Stimulated activated CD8-positive, alpha-beta memory T cell treated with anti-CD3 and anti-CD28 coated beads, Interleukin-2, amount 100 ng/mL, for 1 hour (primary cell): ENCODE results near the gene DVL3.
"Not testable (repeated sequence)": the region's sequence is repeated elsewhere in the genome, so short reads cannot be mapped to it uniquely, and the experiment has no call there.

Source experiments
- DNase-seq, 2 donors: peaks; one replicate each; pipeline ENCODE4 v3.0.0-alpha.2; 2020; ENCODE audit warnings: low read depth in 2 of 2

The DVL3 gene

DNA sequence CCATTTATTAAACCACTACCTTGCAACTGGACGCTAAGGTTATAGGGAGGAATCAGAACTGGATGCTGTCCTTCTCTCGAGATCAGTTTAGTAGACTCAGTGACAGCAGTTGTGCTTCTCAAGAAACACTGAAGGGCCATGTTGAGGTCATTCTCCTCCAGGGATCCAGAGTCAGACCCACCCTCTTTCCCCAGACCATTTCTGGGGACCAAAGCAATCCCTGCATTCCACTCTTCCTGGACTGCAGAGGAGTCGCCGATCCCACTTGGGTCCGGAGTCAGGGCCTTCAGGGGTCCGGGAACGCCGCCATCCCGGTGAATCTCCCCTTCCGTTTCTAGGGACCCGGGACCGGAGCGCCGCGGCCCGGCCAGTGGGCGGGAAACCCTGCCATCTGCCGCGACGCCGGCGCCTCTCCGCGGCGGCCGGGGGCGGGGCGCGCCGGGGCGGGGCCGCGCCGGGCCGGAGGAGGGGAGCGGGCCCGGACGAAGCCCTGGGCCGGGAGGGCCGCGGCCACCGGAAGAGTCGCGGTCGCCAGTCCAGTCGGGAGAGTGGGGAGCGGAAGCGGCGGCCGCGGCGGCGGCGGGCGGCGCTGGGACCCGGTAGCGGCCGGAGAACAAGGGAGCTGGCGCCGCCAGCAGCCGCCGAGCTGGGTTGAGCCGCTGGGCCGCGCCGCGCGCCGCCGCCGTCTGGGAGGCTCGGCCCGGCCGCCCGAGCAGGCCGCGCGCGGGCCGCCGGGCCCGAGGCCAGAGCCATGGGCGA is at the start of gene DVL3:
DVL3 (plus strand) TSS at position 493 of the 759 bp plus-strand sequence; CDS start at position 752, 259 bp downstream.
- DNase-seq = no peak

- DNase-seq = no peak
Measured at GRCh38 chr3:184110316-184110725, 44.9 kb upstream of the DVL3 start.

DNA sequence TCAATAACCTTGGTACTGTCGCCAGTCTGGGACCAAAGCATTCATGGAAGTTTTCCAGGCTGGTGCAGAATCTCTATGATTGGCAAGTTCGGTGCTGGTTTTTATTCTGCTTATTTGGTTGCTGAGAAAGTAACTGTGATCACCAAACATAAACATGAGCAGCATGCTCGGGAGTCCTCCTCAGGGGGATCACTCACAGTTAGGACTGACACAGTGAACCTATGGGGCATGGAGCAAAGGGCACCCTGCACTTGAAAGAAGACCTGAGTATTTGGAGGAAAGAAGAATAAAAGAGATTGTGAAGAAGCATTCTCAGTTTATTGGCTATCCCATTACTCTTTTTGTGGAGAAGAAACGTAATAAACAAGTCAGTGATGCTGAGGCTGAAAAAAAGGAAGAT is 39.2 kb upstream of the DVL3 start:
- no peak for DNase-seq

- no peak for DNase-seq
Measured at GRCh38 chr3:184117636-184118035, 37.5 kb upstream of the DVL3 start.

DNA sequence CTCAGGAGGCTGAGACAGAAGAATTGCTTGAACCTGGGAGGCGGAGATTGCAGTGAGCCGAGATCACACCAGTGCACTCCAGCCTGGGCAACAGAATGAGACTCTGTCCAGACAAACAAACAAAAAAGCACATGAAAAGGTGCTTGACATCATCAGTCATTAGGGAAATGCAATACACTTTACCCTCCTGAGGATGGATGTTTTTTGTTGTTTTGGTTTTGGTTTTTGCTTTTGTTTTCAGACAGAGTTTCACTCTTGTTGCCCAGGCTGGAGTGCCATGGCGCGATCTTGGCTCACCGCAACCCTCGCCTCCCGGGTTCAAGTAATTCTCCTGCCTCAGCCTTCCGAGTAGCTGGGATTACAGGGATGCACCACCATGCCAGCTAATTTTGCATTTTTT is 34.1 kb upstream of the DVL3 start:
- DNase-seq = not testable (repeated sequence)

DNA sequence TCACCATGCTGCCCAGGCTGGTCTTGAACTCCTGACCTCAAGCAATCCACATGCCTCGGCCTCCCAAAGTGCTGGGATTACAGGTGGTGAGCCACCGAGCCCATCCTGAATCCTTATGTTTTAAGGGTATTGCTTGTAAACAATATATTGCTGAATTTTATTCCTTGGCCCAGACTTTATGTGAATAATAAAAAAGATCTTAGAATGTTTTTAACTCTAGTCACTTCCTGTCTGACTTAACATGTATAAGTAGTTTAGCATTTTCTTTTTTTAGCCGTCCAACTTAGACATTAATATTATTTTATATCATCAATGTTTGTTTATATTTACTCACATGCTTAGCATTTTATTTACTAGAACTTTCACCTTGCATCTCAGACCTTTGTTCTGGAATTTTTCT is 29.2 kb upstream of the DVL3 start:
- no peak for DNase-seq

- no peak for DNase-seq
Measured at GRCh38 chr3:184129012-184129411, 26.2 kb upstream of the DVL3 start.

DNA sequence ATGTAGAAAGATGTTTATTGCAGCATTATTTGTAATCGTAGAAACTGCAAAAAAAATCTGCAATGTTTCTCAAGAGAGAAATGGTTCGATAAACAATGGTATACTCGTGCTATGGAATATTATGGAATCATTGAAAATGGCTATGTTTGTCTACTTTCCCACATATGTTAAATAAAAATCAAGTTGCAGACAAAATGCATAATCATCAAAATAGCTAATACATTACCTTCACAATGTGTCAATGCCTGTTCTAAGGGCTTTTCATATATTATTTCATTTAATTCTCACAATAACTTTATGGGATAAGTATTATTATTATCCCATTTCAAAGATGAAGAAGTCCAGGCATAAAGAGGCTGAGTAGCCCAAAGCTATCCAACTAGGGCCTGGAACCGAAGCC is 22.2 kb upstream of the DVL3 start:
- DNase-seq = no peak

GRCh38 chr3:184133840-184134745 is 21.1 kb upstream of the DVL3 start:
- DNase-seq = peak in 1 of 2 donors; percentile 10

DNA sequence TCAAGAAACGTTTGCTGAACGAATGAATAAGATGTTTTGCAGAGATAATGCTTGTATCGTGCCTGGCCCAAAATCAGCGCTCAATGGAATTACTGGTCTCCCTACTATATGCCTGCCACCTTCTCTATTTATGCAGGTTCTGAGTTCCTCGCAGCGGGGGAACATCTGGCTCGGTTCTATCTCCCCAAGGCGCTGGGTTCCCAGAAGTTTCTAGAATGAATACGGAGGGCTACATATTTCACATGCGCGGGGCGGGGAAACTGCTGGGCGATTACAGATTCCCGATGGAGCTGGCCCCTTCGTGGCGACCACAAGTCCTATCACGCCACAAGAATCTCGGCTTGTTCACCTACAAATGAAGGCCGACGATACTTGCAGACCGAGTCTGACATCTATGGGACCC is 20.4 kb upstream of the DVL3 start:
- DNase-seq = no peak

DNA sequence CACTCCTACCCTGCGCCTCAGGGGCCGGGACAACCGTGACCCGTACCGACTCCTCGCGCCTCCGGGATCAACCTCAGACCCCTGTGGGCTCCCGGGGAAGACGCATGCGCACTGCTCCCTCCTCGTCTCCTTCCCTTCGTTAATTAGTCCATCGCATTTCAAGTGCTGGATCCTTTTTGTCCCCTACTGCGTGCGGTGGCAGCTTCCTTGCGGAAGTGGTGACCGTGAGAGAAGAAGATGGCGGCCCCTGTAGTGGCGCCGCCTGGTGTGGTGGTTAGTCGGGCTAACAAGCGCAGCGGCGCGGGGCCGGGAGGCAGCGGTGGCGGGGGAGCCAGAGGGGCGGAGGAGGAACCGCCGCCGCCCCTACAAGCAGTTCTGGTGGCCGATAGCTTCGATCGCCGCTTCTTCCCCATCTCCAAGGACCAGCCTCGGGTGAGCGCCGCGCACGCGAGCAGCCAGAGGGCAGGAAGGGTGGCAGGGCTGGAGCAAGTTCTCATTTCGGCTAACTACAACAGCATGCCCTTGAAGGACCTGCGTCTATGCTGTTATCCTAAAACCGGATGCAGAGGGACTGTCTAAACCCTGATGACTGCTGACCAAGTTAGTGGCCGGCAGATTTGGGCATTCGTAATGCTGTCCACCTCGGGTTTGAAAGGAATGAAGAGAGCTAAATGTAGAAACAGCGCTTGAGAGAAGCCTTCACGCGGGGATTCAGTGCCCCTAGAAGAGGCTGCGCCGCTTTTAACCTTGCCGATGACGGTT is 19.8 kb upstream of the DVL3 start, which contains the start of gene EIF2B5:
EIF2B5 (plus strand) TSS at position 210 of the 762 bp plus-strand sequence; CDS start at position 238, 28 bp downstream.
- DNase-seq = peak; percentile 69 to 70

DNA sequence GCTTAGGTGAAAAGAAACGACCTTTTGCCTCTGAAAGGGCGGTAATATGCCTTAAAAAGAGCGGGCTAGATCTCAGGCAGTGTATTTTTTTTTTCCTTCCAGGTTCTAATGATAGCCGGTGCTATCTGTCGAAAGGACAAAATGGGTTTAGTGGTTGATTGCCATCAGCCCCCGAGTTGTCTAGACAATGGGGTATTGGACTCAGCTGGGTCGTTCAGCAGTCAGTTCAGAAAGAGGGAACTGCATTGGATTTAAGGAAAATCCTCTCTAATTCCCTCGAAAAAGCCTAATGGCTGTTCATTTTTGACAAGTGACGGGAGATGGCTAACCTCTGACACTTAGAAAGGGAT is 19.3 kb upstream of the DVL3 start:
- no peak for DNase-seq

- DNase-seq = no peak
Measured at GRCh38 chr3:184140436-184140835, 14.7 kb upstream of the DVL3 start.

GRCh38 chr3:184142199-184142598 is 13.0 kb upstream of the DVL3 start:
- no peak for DNase-seq

DNA sequence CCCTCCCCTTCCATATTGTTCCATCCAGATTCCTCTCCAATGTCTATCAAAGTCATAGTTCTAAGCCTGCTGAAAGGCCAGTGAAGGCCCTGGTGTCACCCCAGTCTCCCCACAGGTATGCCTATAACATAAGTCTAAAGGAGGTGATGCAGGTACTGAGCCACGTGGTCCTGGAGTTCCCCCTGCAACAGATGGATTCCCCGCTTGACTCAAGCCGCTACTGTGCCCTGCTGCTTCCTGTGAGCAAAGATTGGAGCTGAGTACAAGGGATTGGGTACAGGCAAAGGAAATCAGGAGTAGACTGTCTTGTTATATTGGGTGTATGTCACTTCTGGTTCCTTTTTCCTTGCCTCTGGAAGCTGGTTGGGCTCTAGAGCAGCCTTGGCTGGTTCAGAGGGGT is 11.8 kb upstream of the DVL3 start:
- no peak for DNase-seq

- DNase-seq = no peak
Measured at GRCh38 chr3:184144505-184144904, 10.7 kb upstream of the DVL3 start.

DNA sequence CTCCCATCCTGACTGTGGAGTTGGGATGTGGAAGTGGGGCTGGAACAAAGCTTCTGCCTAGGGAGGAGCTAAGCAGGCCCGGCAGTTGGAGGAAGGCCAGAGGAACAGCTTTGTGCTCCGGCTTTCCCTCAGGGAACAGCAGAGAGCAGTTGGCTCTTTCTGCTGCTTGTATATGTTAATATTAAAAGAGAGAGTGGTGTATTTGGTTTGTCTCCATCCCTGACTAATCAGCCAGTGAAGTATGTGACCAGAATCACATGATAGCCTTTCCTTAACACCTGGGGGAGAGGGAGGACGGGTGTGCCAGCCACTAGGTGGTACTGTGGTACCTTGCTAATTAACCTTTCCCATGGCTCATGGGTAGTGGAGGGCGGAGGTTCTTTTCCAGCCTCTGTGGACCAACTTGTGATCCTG is 10.1 kb upstream of the DVL3 start:
- peak in 1 of 2 donors; percentile 4 for DNase-seq

DNA sequence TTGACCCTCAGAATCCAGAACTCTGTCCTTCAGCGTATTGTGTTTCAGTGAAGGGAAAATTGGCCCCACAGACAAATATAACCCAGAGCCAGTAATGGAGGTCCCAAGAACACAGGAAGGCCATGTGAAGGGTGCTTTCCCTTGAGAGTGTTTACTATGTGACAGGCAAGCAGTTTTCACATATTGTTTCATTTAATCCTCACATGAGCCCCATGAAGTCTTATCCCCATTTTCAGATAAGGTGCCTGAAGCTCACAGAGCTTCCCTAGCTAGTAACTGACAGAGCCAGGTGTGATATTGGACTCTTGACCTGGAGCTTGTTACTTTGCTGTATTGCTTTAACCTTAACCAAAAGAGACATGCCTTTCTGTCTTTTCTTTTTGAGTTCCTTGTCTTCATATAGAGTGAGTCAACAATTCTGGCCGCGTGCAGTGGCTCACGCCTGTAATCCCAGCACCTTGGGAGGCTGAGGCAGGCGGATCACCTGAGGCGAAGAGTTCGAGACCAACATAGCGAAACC is 9.4 kb upstream of the DVL3 start:
- no peak for DNase-seq

DNA sequence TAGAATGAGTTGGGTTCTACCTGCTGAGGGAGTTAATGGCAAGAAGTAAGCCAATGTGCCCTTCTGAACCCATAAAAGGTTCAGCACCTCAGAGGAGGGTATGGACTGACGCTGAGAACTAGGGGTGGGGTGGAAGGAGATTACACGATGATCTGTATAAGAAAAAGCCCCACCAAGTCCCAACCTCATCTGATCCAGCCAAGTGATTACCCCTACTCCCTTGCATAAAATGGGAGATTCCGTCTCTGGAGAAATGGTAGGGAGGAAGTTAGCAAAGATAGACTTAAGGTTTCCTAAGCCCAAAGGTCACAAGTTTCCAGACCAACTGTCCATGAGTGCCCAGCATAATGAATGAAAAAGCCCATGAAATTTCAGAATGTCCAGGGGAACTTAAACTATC is 7.1 kb upstream of the DVL3 start:
- no peak for DNase-seq

DNA sequence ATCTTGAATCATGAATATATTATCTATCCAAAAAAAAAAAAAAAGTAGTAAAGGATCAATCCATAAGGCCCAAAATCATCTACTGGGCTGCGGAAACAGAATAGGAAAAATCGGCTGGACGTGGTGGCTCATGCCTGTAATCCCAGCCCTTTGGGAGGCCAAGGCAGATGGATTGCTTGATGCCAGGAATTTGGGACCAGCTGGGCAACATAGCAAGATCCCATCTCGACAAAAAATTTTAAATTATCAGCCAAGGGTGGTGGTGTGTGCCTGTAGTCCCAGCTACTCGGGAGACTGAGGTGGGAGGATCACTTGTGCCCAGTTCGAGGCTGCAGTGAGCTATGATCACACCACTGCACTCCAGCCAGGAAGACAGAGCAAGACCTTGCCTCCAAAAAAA is 6.1 kb upstream of the DVL3 start:
- no peak for DNase-seq

DNA sequence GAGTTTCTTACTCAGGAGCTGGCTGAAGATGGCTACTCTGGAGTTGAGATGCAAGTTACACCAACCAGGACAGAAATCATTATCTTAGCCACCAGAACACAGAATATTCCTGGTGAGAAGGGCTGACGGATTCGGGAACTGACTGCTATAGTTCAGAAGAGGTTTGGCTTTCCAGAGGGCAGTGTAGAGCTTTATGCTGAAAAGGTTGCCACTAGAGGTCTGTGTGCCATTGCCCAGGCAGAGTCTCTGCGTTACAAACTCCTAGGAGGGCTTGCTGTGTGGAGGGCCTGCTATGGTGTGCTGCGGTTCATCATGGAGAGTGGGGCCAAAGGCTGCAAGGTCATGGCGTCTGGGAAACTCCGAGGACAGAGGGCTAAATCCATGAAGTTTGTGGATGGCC is 5.4 kb upstream of the DVL3 start:
- not testable (repeated sequence) for DNase-seq
